HUES64 (cell line): Measurements from ENCODE around the gene FAM3B.
A peak's percentile ranks its signal among the peaks of the same experiment; 100 is the strongest.
"Not testable (repeated sequence)": the region's sequence is repeated elsewhere in the genome, so short reads cannot be mapped to it uniquely, and the experiment has no call there.

ENCODE experiments used
- H3K27ac ChIP-seq: 2 replicates; pipeline ENCODE4 v1.7.0; 2013; ENCODE audit warnings: low read depth, low read length, inconsistent platforms
- H3K27me3 ChIP-seq: 2 replicates; pipeline ENCODE4 v1.6.1; 2013; ENCODE audit warnings: mild to moderate bottlenecking, low read length; ENCODE audit not compliant: insufficient read depth
- H3K36me3 ChIP-seq: 2 replicates; pipeline ENCODE4 v1.6.1; 2013; ENCODE audit warnings: mild to moderate bottlenecking, low read length; ENCODE audit not compliant: insufficient read depth
- H3K4me1 ChIP-seq: 2 replicates; pipeline ENCODE4 v1.6.1; 2013; ENCODE audit warnings: mild to moderate bottlenecking, low read length, moderate library complexity; ENCODE audit not compliant: insufficient read depth
- H3K4me3 ChIP-seq: 2 replicates; pipeline ENCODE4 v1.5.1; 2013; ENCODE audit warnings: mild to moderate bottlenecking, low read length, moderate library complexity
- H3K9ac ChIP-seq: 2 replicates; pipeline ENCODE4 v1.6.1; 2013; ENCODE audit warnings: mild to moderate bottlenecking, low read depth, low read length
- H3K9me3 ChIP-seq: 2 replicates; pipeline ENCODE4 v1.6.1; 2013; ENCODE audit warnings: low read depth, low read length; ENCODE audit not compliant: insufficient read depth
- WGBS: fragments of 150-250, 120-280 bp; methylation state at CpG from one replicate; pipeline ENCODE4 v1.1.7; 2013; ENCODE audit warnings: missing lambda C conversion rate; 5-methylcytosine and 5-hydroxymethylcytosine counted together

The FAM3B gene

DNA sequence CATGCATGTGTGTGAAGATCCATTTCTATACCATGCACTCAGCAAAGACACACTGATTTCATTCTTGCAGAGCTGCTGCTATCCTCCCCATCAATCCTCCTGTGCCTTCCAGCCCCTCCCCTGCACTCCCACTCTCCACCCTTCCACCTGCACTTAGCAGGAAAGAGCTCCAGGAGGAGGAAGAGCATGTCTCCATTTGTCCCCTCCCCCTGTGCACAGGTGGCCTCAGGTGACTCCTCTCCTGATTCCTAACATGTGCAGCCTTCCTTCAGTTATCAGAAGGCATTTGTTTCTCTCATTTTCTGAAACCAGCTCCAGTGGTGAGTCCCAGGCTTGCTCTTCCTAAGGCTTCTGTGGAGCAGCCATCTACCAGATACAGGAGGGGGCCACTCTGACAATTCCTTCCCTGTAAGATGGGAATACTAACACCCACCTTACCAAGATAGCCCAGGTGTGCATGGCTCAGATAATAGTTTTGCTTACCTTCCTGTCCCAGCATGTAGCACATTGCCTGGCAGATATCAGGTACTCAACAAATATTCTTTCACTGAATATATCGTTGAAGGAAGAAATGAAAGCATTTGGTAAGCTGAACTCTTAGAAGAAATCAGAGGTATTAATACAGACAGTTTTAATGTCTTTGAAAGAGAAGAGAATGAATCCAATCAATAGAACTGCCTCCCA, 21.9 kb upstream of the FAM3B start:
- H3K27ac ChIP-seq = no peak overlapping the region
- H3K36me3 ChIP-seq = no peaks in the 10 kb centered on the region
- no peak overlapping the region for H3K9ac ChIP-seq
- H3K4me3 ChIP-seq = no peak overlapping the region
- no peaks in the 10 kb centered on the region for H3K27me3 ChIP-seq
- no peaks in the 10 kb centered on the region for H3K4me1 ChIP-seq
- 100% methylated on average over 1 of the region's 1 CpG for WGBS
- H3K9me3 ChIP-seq = peaks cover 12% of the 10 kb centered on the region

DNA sequence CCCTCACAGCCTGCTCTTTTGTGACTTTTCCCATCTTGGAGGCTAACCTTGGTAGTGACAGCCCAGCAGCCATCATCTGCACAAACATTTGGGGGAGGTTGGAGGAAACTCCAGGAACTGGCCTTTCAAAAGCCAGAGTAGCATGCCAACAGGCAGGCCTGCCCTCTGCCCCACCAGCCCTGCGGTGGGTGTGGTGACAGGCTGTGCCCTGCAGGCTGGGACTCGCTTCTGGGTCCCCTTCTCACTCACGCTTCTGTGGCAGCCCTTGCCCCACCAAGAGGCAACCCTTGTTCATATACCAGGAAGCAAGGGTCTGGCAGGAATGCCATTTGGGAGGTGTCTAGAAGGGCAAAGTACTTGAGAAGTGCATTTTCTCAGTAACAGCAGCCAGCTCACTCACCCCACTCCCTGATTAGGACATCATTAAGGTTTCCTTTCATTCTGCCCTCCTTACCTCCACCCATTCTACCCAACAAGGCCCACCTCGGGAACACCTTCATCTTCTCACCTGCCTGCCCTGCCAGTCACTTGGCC, 20.8 kb upstream of the FAM3B start:
- Histone ChIP-seq H3K9me3 (peaks cover 12% of the 10 kb centered on the region), H3K36me3 (no peaks in the 10 kb centered on the region)
- 94% methylated on average over 4 of the region's 4 CpGs for WGBS

DNA sequence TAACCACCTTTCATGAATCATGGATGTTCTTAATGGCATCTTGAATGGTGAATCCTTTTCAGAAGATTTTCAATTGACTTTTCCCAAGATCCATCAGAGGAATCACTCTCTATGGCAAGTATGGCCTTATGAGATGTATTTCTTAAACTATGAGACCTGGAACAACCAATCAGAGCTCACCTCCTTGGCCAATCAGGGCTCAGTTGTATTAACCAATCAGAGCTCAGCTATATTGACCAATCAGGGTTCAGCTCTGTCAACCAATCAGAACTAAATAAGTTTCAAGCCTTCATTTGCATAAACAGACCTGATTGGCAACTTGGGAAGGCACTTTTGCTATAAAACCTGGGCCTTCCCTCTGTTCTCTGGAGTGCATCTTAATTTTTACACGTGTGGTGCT, 13.6 kb upstream of the FAM3B start:
- 98% methylated on average over 1 of the region's 1 CpG for WGBS
- no peaks in the 10 kb centered on the region for H3K27me3 ChIP-seq
- no peak overlapping the region for H3K9ac ChIP-seq
- H3K36me3 ChIP-seq = no peaks in the 10 kb centered on the region
- peaks cover 18% of the 10 kb centered on the region; the same call in 1 of the 2 replicates for H3K9me3 ChIP-seq
- no peak overlapping the region for H3K27ac ChIP-seq
- H3K4me1 ChIP-seq = no peaks in the 10 kb centered on the region
- no peak overlapping the region for H3K4me3 ChIP-seq

More for the DNA sequence above, 20.8 kb upstream of the FAM3B start:
- H3K4me3 ChIP-seq = no peak overlapping the region
- H3K9ac ChIP-seq = no peak overlapping the region
- H3K27ac ChIP-seq = no peak overlapping the region
- H3K4me1 ChIP-seq = no peaks in the 10 kb centered on the region
- H3K27me3 ChIP-seq = no peaks in the 10 kb centered on the region

DNA sequence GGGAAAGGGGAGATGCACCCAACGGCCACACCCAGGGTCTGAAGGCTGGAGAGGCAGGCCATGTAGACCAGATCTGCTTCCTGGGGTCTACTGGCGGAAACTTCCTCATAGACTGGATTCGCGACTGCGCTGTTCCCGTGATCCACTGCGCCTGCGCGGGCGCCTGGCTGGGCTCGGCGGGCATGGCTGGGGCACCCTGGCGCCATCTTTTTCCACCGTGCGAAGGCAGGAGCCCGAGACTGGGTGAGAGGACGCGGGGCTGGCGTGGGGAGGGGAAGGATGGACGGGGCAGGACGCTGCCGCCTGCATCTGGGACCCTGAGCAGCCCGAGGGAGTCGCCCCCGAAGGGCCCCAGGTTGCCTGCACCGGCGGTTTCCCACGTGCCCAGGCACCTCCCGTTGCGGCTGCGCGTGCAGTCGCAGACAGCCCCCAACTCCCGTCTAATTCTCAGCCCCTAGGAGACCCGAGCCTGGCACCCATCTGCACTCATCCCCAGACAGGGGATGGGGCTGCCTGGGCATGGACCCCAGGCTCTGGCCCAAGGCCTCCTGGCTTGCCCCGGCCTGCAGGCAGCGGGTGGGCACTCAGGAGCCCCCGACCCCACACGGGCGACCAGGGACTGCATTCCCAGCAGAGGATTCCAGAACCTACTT, 12.4 kb upstream of the FAM3B start:
- H3K4me3 ChIP-seq = no peak overlapping the region
- H3K9me3 ChIP-seq = peaks cover 17% of the 10 kb centered on the region; the same call in 1 of the 2 replicates
- H3K27me3 ChIP-seq = no peaks in the 10 kb centered on the region
- no peak overlapping the region for H3K27ac ChIP-seq
- WGBS = 97% methylated on average over 40 of the region's 40 CpGs
- H3K36me3 ChIP-seq = no peaks in the 10 kb centered on the region
- H3K9ac ChIP-seq = no peak overlapping the region
- H3K4me1 ChIP-seq = no peaks in the 10 kb centered on the region

DNA sequence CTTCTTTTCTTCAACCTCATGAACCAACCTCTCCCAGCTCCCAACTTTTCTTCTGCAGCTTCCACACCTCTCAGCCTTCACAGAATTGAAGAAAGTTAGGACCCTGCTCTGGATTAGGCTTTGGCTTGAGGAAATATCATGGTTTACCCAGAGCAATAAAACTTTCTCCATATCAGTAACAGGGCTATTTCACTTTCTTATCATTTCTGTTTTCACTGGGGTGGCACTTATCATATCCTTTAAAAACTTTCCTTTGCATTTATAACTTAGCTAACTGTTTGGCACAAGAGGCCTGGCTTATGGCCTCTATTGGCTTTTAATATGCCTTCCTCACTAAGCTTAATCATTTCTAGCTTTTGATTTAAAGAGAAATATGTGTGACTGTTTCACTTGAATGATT, 9.4 kb upstream of the FAM3B start:
- H3K4me1 ChIP-seq = no peaks in the 10 kb centered on the region
- no peak overlapping the region for H3K9ac ChIP-seq
- H3K27me3 ChIP-seq = no peaks in the 10 kb centered on the region
- H3K27ac ChIP-seq = no peak overlapping the region
- peaks cover 10% of the 10 kb centered on the region; the same call in 1 of the 2 replicates for H3K9me3 ChIP-seq
- no peak overlapping the region for H3K4me3 ChIP-seq
- H3K36me3 ChIP-seq = no peaks in the 10 kb centered on the region

DNA sequence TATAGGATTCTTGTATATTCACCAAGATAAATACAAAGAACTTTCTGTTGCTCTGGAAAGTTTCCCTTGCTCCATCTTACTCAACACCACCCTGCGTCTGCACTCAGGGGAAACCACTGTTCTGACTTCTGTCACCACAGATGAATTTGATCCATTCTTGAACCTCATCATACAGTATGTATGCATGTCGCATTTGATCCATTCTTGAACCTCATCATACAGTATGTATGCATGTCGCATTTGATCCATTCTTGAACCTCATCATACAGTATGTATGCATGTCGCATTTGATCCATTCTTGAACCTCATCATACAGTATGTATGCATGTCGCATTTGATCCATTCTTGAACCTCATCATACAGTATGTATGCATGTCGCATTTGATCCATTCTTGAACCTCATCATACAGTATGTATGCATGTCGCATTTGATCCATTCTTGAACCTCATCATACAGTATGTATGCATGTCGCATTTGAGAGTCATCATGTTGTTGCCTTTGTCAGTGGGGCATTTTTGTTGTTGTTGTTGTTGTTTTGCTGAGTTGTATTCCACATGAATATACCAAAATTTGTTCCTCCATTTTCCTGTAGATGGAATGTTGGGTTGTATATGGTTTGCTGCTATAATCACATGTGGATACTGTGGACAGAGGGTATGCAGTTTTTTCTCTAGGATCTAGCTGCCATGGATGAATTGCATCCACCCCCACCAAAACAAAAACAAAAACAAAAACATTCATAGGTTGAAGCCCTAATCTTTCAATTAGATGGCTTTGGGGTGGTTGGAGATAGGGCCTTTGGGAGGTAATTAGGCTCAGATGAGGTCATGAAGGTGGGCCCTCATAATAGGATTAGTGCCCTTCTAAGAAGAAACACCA, 3.1 kb upstream of the FAM3B start:
- H3K27me3 ChIP-seq = peaks cover 35% of the 10 kb centered on the region
- not testable (repeated sequence) for H3K27ac ChIP-seq, H3K36me3 ChIP-seq, H3K9ac ChIP-seq, H3K4me3 ChIP-seq, H3K4me1 ChIP-seq, H3K9me3 ChIP-seq
- 86% methylated on average over 2 of the region's 8 CpGs for WGBS

DNA sequence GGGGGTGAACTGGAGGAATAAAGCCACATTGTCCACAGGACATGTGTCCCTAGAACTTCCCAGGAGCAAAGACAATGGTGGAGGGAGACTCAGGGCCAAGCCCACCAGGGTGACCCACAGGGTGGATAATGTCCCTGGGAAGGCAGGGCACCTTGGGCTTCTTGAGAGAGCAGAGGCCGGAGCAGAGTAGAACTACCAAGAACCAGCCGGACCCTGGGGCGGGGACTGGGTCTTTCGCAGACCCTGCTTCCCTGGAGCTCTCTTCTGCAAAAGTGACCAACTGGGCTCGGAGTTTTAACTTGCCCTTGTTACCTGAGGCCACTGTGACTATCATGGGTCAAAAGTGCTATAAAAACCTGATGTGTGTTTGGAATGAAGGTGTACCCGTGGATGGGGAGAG, 875 bp upstream of the FAM3B start:
- Histone ChIP-seq H3K9me3 (no peaks in the 10 kb centered on the region), H3K27me3 (peaks cover 35% of the 10 kb centered on the region), H3K27ac (no peak overlapping the region), H3K36me3 (no peaks in the 10 kb centered on the region), H3K4me1 (no peaks in the 10 kb centered on the region), H3K9ac (no peak overlapping the region), H3K4me3 (peak overlapping the region; percentile 60; the same call in 1 of the 2 replicates)
- WGBS = 97% methylated on average over 6 of the region's 6 CpGs

DNA sequence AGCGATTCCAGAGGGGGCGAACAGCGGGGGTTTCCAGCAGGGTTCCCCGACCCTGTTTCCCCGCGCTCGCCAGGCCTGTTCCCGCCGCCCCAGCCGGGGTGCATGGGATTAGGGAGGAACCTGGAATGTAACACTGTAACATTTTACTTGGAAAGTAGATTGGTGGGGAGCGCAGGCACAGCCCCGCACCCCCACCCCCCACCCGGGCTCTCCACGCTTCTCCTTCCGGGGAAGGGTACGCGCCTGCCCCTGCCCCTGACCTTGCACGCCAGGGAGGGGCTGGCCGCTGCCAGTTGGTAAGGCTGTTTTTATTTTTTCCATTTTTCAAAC, 427 bp downstream of the FAM3B start:
- H3K9me3 ChIP-seq = no peaks in the 10 kb centered on the region
- H3K4me1 ChIP-seq = no peaks in the 10 kb centered on the region
- 5% methylated on average over 19 of the region's 19 CpGs for WGBS
- H3K36me3 ChIP-seq = no peaks in the 10 kb centered on the region
- peak overlapping the region; percentile 60 for H3K4me3 ChIP-seq
- H3K9ac ChIP-seq = peak overlapping the region; percentile 41; the same call in 1 of the 2 replicates
- no peak overlapping the region; the same call in 1 of the 2 replicates for H3K27ac ChIP-seq
- peaks cover 35% of the 10 kb centered on the region for H3K27me3 ChIP-seq

DNA sequence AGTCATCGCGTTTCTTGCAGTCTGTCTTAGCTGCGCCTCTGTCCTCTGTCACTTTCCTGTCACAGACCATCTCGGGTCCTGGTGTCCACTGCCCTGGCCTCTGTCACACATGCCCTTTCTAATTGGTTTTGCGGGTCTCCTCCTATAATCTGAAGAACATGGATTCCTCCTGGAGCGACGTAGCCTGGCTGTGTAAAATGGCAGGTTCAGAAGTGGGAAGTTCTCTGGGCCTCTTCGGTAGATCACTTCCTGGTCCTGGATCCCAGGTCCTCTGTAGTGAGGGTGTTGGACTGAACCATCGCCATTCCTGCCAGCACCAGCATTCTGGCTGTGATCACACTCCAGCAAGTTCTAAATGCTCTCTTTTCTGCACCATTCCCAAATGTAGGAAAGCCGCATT, 857 bp downstream of the FAM3B start:
- Histone ChIP-seq H3K27me3 (peaks cover 35% of the 10 kb centered on the region), H3K4me1 (no peaks in the 10 kb centered on the region), H3K4me3 (peak overlapping the region; percentile 60), H3K27ac (no peak overlapping the region), H3K9me3 (no peaks in the 10 kb centered on the region), H3K9ac (0 out of 2 replicates have a peak overlapping the region, but pooled peaks have one; percentile 41), H3K36me3 (no peaks in the 10 kb centered on the region)
- WGBS = 77% methylated on average over 10 of the region's 10 CpGs

DNA sequence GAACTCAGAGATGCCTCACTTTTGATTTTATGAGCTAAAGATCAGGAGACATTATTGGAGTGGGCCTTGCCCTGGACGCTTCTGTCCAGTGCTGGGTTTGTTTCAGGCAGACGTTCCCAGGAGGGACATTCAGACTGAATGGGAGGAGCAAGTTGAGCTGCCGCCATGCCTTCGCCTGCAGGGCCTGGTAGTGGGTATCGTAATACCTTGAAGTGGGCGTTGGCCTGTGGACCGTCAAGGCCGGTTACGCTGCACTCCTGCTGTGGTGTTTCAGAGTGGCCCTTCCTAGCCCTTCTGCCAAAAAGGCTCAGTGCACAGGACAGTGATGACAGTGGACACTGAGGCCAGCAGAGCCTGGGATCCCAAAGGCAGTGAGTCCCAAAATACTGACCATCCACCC, 1.6 kb downstream of the FAM3B start:
- Histone ChIP-seq H3K4me3 (no peak overlapping the region), H3K27me3 (peaks cover 35% of the 10 kb centered on the region), H3K4me1 (no peaks in the 10 kb centered on the region), H3K27ac (no peak overlapping the region), H3K36me3 (no peaks in the 10 kb centered on the region), H3K9me3 (no peaks in the 10 kb centered on the region), H3K9ac (no peak overlapping the region)
- WGBS = 89% methylated on average over 9 of the region's 9 CpGs

DNA sequence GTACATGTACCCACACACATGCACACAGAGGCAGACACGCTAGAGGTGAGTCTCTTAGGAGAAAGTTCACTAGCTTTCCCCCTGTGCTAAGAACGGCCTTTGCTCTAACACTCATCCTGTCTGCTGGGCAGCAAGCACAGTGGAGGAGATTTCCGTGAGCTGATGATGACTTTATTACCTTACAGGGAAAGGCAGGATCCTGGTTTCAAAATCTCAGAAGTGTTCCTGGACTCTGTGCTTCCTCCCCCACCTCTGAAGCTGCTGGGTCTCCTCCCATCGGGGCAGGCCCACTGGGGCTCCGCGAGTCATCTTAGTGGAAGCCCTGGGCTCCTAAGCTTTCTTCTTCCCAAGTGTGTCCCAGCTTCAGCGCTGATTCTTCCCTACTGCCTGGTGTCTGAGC, 2.7 kb downstream of the FAM3B start:
- no peak overlapping the region for H3K9ac ChIP-seq
- no peak overlapping the region for H3K4me3 ChIP-seq
- H3K9me3 ChIP-seq = no peaks in the 10 kb centered on the region
- no peak overlapping the region for H3K27ac ChIP-seq
- WGBS = 83% methylated on average over 7 of the region's 7 CpGs
- no peaks in the 10 kb centered on the region for H3K4me1 ChIP-seq
- H3K27me3 ChIP-seq = peaks cover 35% of the 10 kb centered on the region
- H3K36me3 ChIP-seq = no peaks in the 10 kb centered on the region
